DND-41 (cell line): Measurements from ENCODE around the gene TMEM26.

Source experiments
- CTCF ChIP-seq: IDR thresholded peaks from 2 replicates; pipeline ENCODE4 v1.5.1; 2012; ENCODE audit warnings: borderline replicate concordance, low read length, moderate library complexity, mild to moderate bottlenecking; ENCODE audit not compliant: poor library complexity, severe bottlenecking; ENCODE audit errors: extremely low read depth
- EZH2 ChIP-seq: IDR thresholded peaks from 3 replicates; pipeline ENCODE4 v1.6.1; 2012; ENCODE audit warnings: borderline replicate concordance, low read depth, mild to moderate bottlenecking, moderate library complexity, low read length, inconsistent platforms; ENCODE audit not compliant: severe bottlenecking

- TF ChIP-seq CTCF: no peak
- no peak for TF ChIP-seq EZH2
Measured at GRCh38 chr10:61464461-61465170, 11.4 kb upstream of the TMEM26 start.
